GM19023 (cell line): ENCODE results near the gene RPTOR.
"Not testable (repeated sequence)": the region's sequence is repeated elsewhere in the genome, so short reads cannot be mapped to it uniquely, and the experiment has no call there.

Experiments
- ATAC-seq: cut with Tn5 transposase; IDR thresholded peaks from one replicate; pipeline ENCODE4 v1.9.1; 2021; ENCODE audit warnings: mild to moderate bottlenecking, moderate library complexity; ENCODE audit not compliant: unreplicated experiment

RPTOR gene

DNA sequence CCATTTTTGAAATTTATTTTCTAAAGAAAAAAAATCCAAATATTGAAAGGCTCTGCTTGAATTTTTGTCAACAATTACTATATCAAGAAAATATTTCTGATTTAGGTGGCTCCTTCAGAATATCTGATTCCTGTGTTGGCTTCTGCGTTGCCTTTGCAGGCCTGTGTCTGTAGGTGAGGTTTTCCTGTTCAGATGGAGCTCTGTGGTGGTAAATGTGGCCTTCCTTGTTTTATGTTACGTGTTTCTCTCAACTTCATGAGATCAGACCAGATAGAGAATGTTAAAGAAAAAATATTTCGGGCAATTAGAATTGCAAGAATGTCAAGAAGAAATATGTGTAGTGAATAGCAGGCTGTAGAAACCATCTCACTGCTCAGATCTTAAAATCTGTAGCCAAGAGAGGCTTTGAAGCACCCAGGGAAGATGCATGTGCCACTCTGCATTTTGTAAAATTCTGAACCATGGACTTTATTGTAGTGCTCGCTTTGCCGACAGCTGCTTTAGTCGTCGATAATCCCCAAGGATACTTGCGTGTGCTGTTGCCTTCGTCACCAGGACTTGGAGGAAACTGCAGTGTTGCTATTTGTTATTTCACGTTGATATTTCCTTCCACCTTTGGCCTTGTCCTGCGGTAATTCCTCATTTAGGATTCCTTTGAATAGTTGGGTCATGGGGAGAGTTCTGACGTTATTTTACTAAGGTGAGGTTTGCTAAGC is 69.9 kb downstream of the RPTOR start:
- ATAC-seq = no peak

DNA sequence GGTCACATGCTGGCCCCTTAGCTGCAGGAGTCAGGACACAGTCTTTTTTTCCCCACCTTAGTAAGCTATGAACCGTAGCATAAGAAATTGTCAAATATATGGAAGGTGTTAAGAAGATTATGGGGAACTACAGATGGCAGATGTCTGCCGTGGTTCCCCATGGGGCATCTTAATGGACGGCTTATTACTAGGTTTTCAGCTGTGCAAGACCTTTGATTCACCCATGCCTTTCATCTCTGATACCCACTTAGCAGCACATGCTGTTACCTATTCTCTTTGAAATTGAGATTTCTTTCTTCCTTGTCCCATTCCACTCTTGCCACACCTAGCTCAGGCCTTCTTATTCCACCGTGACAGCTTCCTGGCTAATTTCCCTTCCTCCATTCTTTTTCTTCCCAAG is 70.7 kb downstream of the RPTOR start:
- no peak for ATAC-seq

DNA sequence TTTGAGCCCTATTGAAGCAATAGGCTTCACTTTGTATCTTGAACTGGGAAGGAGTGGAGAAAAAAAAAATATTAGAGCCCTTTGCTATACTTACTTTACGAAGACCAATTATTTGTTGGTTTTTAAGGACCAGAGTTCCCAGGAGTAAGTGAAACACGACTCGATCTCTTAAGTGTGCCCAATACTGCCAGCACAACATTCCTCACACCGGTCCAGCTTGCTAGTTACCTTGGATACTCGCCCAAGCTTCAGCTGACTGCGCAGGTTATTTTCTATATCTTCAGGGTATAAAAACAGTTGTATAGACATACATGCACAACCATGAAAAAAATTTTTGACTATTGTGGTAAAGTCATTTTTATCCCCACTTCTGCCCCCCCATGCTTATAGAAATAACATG is 72.1 kb downstream of the RPTOR start:
- ATAC-seq = no peak

DNA sequence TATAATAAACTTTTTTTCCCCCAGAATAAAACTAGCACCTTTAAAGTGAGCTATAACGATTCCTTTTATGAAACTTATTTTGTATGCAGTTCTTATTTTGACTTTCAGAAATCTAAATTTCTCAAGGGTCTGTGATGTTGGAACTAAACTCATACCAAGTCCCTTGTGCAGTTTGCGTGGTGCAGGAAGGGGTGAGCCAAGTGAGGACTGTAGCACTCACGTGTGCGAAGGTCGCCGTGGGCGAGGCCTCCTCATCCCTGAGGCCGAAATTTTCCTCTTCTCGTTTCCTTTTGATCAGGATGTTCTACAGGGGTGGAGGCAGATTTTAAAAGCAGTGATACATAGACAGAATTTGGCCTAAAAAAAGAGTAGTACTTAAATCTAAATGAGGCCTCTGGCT is 73.7 kb downstream of the RPTOR start:
- ATAC-seq = no peak

DNA sequence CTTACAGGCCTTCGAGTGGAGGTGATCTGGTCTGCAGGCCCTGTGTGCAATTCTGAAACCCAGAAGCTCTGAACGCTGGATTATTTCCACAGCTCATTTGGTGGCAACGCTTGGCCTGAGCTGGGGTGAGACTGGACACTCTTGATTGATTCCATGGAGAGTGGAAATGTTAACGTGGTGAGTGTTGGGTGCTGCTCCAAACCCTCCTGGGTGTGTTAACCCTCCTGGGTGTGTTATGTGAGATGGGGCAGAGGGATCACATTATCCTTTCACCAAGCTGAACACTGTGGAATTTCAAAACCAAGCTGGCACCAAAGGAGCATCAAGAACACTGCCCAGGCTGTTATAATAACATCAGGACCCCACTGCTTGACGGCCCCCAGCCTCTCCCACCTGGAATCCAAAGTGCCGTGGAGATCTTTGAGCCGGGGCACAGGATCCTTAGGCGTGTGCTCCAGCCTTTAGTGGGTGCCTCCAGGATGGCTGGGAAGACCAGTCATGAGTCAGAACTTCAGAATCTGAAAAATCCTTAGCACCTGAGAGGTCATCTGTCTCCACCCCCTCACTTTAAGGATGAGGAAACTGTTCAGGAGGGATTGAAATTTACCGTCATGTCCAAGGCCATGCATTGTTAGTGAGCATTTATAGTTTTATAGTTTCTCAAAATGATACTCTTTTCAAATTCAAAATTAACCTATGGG is 75.0 kb downstream of the RPTOR start:
- no peak for ATAC-seq

GRCh38 chr17:80621335-80621996 is 76.8 kb downstream of the RPTOR start:
- ATAC-seq = no peak

GRCh38 chr17:80621997-80622357 is 77.3 kb downstream of the RPTOR start:
- no peak for ATAC-seq

- ATAC-seq = no peak
Observed at GRCh38 chr17:80624864-80625263, 80.2 kb downstream of the RPTOR start.

GRCh38 chr17:80625627-80626026 is 81.0 kb downstream of the RPTOR start:
- no peak for ATAC-seq

DNA sequence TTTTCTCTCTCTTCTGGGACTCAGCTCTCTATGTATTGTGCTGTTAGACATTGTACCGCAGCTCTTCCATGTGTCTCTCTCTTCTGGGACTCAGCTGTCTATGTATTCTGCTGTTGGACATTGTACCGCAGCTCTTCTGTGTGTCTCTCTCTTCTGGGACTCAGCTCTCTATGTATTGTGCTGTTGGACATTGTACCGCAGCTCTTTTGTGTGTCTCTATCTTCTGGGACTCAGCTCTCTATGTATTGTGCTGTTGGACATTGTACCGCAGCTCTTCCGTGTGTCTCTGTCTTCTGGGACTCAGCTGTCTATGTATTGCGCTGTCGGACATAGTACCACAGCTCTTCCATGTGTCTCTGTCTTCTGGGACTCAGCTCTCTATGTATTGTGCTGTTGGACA is 84.2 kb downstream of the RPTOR start:
- ATAC-seq = not testable (repeated sequence)

DNA sequence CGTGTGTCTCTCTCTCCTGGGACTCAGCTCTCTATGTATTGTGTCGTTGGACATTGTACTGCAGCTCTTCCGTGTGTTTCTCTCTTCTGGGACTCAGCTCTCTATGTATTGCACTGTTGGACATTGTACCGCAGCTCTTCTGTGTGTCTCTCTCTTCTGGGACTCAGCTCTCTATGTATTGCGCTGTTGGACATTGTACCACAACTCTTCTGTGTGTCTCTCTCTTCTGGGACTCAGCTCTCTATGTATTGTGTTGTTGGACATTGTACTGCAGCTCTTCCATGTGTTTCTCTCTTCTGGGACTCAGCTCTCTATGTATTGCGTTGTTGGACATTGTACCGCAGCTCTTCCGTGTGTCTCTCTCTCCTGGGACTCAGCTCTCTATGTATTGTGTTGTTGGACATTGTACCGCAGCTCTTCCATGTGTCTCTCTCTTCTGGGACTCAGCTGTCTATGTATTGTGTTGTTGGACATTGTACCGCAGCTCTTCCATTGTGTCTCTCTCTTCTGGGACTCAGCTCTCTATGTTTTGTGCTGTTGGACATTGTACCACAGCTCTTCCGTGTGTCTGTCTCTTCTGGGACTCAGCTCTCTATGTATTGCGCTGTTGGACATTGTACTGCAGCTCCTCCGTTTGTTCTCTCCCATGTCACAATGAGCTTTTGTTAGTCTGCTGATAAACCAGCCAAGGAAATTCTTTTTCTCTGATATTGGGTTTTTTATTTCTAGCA is 84.8 kb downstream of the RPTOR start:
- ATAC-seq = no peak

DNA sequence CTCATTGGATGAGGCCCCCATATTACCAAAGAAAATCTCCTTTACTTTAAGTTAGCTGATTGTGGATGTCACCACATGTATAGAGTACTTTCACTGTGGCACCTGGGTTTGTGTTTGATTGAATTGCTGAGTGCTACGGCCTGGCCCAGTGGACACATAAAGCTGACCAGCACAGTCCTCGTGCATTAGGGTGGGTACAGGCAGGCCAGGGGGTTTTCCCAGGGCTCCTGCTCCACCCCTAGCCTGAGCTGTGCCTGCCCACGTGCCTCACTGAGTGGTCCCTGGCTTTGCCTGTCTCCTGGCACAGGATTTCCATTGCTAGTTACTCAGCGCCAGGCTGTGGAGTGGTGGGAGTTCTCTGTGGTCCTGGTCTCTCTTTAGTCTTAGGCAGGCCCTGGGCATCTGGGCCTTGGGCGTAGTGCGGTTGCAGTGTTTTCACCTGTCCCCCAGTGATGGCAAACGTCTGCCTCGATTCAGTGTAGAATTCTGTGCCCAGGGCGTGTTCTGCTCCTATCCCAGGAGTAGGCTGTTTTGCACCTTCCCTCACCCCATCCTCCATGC is 86.0 kb downstream of the RPTOR start:
- ATAC-seq = no peak

GRCh38 chr17:80631142-80632045 is 86.8 kb downstream of the RPTOR start:
- no peak for ATAC-seq

- no peak for ATAC-seq
Observed at GRCh38 chr17:80632046-80632581, 87.5 kb downstream of the RPTOR start.

GRCh38 chr17:80633207-80633606 is 88.6 kb downstream of the RPTOR start:
- ATAC-seq = no peak

- no peak for ATAC-seq
Observed at GRCh38 chr17:80633994-80634566, 89.4 kb downstream of the RPTOR start.

DNA sequence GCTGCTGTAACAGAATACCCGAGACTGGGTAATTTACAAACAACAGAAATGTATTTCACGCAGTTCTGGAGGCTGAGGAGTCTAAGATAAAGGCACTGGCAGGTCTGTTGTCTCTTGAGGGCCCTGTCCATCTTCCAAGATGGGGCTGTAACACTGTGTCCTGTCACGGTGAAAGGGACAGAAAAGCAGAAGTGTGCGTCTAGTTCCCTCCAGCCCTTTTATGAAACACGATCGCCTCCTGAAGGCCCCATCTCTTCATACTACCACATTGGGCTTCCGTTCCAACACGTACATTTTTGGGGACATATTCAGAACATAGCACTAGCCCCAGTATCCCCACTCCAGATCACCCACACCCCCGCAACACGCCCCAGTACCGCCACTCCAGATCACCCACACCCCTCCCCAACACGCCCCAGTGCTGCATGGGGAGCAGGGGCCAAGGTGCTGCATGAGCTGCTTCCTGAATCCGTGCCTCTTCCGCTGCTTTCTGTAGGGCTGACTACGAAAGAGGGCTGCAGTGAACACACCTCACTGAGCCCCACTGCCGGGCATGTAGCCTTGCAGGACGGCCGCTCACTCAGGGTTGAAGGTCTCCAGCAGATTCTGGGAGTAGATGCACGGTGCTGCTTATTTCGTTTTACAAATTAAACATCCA is 91.9 kb downstream of the RPTOR start:
- ATAC-seq = no peak

- no peak for ATAC-seq
Observed at GRCh38 chr17:80637048-80637781, 92.6 kb downstream of the RPTOR start.
